Measurements from ENCODE around the gene ANKRD55.
"Not testable (repeated sequence)": the region's sequence is repeated elsewhere in the genome, so short reads cannot be mapped to it uniquely, and the experiment has no call there.

The ANKRD55 gene

DNA sequence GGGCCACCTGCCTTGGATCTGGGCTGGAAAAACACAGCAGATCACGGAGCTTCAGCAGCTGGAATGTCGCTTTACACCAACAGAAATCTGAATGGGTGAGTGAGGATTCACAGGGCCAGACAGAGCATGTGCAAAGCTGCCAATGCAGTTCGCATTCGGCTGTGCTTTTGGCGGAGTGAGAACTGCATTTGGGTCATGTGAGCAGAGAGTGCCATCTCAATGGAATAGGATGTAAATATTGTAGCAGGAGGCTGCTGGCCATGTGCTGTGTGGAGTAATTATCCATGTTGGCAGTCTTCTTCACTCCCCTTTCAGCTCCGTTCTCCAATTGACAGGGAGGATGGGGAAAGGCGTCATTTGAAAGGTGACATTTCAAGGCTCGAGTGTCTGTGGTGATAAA lies at the start of gene ANKRD55:
ANKRD55 (minus strand) TSS at position 101 of the 400 bp plus-strand sequence. CDS start 417 bp downstream, outside the sequence.
- DNase-seq (ENCODE audit: low read depth in 2 of 2): no peak

DNA sequence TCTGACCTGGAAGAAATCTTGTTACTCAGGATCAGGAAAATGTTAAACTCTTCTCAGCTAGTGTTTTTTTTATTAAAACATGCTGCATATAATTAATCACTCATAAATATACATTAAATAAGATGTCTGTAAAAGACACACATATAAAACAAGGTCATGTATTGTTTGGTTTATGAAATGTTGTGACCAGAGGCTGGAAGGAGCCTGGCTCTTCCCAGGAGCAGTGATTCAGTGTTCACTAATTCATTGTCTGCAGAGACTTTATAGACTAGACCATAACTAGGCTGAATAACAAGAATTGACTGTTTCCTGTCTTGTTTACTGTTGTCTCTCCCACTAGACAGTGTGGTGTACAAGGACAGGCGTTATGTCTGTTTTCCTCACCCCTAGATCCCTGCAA lies 49.1 kb upstream of the ANKRD55 start:
- no peak for DNase-seq (ENCODE audit: low read depth in 2 of 2)

DNA sequence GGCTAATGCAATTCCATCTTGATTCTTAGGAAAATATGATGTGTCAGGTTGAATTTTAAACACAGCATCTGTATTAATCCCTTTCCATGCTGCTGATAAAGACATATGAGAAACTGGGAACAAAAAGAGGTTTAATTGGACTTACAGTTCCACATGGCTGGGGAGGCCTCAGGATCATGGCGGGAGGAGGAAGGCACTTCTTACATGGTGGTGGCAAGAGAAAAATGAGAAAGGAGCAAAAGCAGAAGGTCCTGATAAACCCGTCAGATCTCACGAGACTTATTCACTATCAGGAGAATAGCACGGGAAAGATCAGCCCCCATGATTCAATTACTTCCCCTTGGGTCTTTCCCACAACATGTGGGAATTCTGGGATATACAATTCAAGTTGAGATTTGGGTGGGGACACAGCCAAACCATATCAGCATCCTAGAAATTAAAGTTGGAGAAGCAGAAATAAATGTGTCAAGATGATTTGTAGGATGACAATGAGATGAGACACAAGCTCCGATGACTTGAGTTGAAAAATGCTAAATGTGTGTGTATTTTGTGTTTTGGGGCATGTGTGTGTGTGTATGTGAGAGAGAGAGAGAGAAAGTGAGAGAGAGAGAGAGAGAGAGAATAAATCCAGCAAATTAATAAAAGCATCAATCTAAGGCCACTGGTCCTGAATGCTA lies 48.5 kb upstream of the ANKRD55 start:
- DNase-seq (ENCODE audit: low read depth in 2 of 2): no peak

DNA sequence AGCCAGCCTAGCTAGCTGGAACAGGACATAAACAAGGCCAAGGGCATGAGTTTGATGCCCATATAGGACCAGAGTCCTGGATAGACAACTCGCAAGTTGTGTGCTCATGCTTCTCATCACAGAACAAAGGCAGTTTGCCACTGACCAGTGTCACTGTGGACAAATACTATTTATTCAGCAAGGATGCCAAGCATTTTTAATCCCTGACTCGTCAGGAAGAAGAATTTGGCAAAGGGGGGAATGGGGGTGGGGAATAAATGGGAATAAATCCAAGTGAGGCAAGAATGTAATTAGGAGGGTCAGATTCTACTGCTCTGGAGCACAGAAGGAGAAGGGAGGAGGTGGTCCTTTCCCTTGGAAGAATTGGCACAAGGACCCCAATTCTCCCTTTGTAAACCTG lies 46.8 kb upstream of the ANKRD55 start:
- DNase-seq (ENCODE audit: low read depth in 2 of 2): peak; percentile 67 to 70

DNA sequence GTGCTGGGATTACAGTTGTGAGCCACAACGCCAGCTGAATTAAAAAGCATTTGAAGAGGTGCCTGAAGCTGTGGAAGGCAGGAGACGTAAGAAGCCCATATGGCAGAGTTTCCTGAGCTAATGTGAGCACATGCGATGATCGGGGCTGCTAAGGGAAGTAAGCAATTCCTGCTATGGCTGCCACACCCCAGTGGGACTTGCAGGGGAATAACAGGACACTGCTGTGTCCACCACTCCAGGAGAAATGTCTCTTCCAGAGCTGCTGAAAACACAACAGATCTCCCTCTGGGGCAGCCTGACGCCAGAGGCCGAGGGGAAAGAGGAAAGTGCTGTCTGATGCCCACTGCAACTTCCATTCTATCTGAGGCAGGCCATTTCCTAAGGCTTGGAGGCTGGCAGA lies 46.2 kb upstream of the ANKRD55 start:
- DNase-seq (ENCODE audit: low read depth in 2 of 2): no peak

DNA sequence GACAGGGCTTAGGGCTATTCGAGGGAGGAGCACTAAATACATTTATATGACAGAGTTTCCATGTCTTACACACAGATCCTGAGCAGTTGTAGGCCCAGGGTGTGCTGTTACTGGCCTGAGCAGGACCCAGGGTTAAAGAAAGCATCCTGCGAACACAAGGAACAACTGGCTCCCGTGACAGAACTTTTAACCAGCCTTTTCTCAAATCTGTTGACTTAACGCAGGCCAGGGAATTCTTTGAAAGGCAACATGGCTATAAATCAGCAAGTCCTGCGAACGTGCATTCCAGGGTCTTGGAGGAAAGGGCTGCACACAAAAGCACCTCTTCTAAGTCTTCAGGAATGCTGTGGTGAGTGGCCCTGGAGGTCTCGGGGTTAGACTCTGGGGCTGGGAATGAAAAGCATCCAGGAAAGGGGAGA lies 45.2 kb upstream of the ANKRD55 start:
- DNase-seq (ENCODE audit: low read depth in 2 of 2): peak; percentile 93

DNA sequence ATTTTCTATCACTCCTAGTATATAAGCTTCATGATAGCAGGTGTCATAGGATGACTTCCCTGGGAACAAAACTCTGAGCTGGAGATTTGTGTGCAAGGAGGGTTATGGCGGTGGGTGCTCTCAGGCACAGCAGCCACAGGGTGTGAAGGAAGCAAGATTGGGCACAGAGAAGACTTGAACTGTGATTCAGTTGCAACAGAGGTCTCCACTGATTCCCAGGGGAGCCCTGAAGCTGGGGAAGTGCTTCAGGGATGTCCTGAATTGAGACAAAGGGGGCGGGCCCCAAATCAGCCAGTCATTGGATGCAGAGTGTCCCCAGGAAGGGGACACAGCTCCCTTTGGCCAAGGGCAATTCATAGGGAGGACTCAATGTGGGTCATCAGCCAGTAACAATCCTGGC lies 44.4 kb upstream of the ANKRD55 start:
- DNase-seq (ENCODE audit: low read depth in 2 of 2): no peak

DNA sequence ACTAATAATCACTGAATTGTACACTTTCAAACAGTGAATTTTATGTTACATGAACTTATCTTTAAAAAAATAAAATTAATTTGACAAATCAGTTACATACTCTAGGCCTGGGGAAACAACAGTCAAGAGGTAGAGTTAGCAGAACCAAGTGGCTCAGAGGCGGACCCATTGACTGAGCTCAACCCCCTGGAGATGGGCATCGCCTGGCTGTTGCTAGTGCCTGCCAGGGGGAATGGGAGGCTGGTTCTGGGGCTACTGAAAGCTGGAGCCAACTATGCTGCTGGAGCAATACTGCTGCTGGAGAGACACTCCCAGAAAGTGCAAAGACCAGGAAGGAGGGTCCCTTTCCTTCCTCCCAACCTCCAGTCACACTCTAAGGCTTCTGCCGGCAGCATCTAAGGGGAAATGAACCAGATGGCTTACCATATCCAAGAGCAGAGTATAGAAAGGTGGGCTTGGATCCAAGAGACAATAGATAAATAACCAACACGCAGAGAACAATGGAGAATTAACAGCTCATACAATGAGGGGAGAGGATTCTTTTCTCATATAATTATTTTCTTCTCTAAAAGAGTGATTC lies 40.3 kb upstream of the ANKRD55 start:
- no peak for DNase-seq (ENCODE audit: low read depth in 2 of 2)

DNA sequence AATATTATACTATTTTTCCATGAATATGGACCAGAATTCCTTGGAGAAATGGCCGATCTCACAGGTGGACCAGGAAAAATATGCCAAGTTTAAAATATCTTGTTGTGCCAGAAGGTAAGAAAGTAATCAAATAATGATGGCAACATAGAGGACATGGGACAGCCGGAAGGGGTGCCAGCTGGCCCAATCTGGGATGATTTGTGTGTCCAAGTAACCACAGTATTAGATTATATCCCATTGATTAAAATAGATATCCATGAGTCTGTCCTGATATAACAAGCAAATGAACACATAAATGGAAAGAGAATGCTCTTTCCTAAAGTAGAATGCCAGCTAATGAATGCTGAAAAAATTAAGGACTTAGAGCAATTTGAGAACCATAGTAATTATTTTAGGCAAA lies 39.6 kb upstream of the ANKRD55 start:
- DNase-seq (ENCODE audit: low read depth in 2 of 2): no peak

DNA sequence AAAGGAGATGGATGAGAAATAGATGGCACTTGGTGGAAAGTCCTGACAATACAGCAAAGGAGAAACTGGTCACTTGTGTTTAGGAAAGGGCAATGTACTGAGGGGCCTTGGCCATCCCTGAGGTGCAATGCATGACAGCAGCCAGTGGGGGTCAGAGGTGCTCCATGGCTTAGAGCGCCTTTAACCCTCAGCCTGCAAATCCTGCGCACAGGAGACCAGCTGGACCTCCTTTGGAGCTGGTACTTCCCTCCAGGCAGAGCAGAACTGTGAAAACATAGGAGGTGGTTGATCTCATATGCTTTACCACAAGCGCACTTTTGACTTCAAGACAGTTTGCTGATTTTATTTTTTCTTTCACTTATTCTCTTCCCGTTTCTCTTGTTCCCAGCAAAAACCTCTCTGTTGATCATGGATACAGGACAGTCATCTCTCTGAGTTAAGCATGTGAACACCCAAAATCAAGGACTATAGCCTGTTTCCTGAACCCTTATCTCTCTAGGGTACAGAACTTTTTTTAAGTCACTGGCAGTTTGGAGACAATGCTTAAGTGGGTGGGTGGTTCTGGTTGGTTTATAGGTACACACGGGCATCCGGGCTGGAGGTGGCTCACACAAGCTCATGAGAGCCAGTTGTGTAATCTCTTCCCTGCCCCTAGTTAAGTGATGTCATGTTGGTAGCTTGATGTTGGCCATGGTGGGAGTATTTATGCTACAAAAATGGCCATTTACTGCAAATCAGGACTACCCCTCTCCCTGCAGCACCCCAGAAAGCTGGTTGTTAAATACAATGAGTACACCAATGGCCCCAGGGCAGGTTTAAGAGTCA lies 37.6 kb upstream of the ANKRD55 start:
- peak; percentile 66 to 77 for DNase-seq (ENCODE audit: low read depth in 2 of 2)

DNA sequence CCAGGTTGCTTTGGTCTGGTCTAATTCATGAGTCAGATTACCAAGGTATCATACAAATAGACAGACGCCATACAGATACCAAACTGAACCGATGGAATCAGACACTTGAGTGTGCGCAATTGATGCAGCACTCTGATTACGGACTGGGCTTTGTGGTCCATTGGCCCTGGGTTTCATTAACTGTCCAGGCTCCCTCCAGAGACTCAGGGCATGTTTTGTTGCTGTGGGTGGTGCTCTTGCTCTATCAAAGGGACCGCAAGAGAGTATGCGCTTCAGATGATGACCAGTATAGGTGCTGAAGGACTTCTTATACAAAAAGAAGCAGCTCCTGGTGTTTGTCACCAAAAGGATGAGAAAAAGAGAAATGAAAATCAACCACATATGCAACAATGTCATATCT lies 36.9 kb upstream of the ANKRD55 start:
- DNase-seq (ENCODE audit: low read depth in 2 of 2): no peak

DNA sequence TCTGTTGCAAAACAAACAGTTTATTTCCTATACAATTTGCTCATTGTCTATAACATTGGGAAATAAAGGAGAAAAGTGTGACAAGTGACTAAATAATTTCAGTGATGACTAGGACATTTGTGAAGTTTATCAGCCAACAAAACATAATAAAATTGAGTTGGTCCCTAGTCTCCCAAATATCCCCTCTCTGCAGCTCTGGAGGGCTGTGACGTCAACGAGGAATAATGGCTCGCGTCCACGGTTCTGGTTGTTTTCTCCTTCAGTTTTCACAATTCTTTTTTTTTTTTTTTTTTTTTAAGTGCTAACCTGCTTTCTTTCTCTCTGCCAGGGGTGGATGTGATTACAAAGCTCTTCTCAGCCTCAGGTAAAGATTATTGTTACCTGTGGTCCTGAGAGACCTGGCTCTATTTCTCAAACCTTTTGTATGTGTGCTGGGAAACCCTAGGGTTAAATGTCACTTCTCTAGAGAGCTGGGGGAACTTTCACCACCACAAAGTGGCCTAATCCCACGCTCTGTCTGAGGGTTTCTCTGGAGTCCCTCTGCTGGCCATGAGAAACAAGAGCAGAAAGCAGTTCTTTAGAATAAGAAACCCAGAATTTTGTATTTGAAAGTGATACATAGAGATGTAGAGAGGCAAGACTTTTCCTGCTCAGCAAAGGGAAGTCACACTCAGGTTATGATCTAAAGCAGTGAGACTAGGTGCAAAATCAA lies 36.2 kb upstream of the ANKRD55 start:
- no peak for DNase-seq (ENCODE audit: low read depth in 2 of 2)

DNA sequence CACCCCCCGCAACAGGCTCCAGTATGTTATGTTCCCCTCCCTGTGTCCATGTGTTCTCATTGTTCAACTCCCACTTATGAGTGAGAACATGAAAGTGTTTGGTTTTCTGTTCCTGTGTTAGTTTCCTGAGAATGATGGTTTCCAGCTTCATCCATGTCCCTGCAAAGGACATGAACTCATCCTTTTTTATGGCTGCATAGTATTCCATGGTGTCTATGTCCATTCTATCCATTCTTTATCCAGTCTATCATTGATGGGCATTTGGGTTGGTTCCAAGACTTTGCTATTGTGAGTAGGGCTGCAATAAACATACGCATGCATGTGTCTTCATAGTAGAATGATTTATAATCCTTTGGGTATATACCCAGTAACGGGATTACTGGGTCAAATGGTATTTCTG lies 35.6 kb upstream of the ANKRD55 start:
- not testable (repeated sequence) for DNase-seq (ENCODE audit: low read depth in 2 of 2)

DNA sequence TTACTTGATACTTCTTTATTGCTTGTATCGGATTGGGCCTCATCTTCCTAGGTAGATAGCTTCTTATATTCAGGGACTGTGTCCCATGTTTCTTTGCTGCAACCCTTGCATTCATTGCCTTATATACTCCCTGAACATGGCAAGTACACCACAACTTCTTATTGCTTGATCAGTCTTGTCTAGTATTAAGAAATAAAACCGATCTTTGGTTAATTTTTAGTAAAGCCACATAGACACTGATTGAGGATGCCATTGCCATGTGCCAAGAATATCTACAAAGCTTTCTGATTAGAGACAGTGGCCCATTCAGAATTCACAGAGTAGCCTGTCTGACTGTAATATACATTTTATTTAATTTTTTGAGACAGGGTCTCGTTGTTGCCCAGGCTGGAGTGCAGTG lies 34.7 kb upstream of the ANKRD55 start:
- no peak for DNase-seq (ENCODE audit: low read depth in 2 of 2)

DNA sequence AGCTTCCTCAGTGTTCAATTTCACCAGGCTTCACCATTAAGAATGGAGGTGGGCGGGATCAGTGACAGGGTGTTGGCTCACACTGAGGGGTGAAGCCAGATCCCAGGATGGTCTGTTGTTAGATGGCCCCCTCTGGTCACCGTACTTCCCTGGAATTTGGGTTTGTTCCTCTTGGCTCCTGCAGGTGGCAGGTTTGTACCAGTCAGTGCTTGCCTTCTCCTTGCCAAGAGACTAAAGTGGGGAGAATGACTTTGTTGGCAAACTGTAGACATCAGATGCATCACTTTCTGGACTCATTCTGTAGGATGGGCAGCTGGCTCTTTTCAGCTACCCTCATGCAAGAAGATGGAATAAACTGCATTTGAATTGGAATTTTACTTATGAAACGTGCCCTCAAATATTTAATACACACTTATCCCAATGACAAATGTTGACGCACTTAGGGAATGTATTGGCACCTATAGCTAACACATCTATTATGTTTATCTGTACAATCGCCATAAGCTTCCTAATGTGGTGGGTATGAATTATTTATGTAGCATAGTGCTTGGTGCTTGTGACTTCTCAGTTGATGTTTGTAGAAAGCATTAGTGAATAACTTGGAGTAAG lies 31.4 kb upstream of the ANKRD55 start:
- no peak for DNase-seq (ENCODE audit: low read depth in 2 of 2)

DNA sequence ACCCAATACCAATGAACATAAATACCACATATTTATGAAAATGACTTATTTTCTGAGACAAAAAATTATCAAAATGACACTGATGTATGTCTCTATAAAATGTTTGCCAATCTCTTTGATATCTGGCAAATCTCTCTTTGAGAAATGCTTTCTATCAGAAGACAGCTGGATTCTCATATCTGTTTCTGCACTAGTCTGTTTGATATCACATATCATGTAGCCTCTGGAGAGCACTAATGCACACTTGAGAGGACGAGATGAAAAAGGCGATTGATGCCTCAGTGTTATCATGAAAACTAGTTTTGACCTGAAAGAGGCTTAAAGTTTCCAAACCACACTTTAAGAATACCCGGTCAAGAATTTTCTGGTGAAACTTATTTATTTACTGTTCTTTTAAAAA lies 29.1 kb upstream of the ANKRD55 start:
- no peak for DNase-seq (ENCODE audit: low read depth in 2 of 2)

DNA sequence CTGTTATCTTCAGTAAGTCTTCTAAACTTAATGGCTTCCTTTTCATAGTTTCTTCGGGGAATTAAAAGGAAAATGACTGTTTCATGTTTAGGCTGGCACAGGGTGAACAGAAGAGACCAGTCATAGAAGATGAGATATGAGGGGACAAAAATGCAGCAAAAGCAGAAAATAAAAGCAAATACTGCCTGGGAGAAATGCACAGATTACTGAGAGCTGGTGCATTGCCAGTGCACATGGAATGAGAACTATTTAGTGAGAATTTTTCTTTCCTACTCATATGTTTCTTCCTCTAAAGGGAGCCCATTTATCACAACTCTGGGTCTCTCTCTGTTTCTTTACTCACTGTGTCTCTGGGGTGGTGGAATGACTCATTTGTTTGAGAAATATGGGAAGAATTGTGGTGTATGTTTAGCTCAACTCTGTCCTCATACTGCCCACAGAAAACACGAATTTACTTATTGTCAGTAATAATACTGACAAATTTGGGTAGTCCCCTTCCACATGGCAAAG lies 25.9 kb upstream of the ANKRD55 start:
- DNase-seq (ENCODE audit: low read depth in 2 of 2): peak; percentile 96 to 97

DNA sequence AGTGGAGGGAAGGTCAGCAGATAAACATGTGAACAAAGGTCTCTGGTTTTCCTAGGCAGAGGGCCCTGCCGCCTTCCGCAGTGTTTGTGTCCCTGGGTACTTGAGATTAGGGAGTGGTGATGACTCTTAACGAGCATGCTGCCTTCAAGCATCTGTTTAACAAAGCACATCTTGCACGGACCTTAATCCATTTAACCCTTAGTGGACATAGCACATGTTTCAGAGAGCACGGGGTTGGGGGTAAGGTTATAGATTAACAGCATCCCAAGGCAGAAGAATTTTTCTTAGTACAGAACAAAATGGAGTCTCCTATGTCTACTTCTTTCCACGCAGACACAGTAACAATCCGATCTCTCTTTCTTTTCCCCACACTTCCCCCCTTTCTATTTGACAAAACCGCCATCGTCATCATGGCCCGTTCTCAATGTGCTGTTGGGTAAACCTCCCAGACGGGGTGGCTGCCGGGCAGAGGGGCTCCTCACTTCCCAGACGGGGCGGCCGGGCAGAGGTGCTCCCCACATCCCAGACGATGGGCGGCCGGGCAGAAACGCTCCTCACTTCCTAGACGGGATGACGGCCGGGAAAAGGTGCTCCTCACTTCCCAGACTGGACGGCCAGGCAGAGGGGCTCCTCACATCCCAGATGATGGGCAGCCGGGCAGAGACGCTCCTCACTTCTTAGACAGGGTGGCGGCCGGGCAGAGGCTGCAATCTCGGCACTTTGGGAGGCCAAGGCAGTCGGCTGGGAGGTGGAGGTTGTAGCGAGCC lies 24.8 kb upstream of the ANKRD55 start:
- DNase-seq (ENCODE audit: low read depth in 2 of 2): not testable (repeated sequence)

DNA sequence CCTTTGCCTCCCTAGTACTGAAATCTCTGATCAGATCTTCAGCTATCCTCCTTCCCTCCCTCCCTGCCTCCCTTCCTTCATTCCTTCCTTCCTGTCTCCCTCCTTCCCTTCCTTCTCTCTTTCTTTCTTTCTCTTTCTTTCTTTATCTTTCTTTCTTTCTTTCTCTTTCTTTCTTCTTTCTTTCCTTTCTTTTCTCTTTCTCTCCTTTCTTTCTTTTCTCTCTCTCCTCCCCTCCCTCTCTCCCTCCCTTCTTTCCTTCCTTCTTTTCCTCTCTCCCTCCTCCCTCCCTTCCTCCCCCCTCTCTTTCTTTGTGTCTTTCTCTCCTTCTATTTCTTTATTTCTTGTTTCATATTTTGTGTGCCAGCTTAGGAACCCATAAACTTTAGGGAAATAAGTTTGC lies 23.9 kb upstream of the ANKRD55 start:
- no peak for DNase-seq (ENCODE audit: low read depth in 2 of 2)

DNA sequence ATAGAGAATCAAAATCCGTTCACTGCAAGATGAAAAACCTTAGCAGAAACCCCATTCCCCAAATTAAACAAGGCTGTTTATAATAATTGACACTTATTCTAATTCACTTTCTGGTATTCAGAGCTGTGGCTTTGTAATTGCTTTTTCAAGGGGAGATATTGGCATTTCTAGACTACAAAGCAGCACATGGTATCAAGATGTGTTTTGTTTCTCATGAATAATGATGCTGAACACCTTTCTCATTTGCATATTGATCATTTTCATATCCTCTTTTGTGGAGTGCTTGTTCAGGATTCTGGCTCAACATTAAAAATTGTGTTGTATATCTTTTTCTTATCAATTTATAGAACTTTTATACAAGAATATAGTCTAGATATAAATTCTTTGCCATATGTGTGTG lies 22.4 kb upstream of the ANKRD55 start:
- DNase-seq (ENCODE audit: low read depth in 2 of 2): no peak

DNA sequence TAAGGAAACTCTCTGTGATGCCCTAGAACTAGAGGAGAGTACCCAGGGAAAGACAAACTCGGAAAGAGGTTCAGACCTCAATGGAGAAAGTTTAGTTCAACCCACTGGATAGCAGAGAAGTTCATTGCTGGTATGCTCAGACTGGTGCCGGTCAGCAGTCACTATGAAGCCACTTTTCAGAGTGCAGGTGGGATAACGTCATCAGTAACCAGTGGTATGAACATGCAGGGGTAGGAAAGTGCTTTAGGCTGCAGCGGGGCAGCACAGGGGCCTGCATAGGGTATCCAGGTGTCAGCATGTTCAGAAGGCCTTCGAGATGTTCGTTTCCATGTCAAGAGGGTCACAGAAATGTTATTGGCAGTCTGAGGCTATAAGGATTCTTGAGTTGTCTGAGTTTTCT lies 20.8 kb upstream of the ANKRD55 start:
- DNase-seq (ENCODE audit: low read depth in 2 of 2): no peak

All from fibroblast of skin of left quadriceps (primary cell).